ENCODE measurements around the gene SHOX.

DNA sequence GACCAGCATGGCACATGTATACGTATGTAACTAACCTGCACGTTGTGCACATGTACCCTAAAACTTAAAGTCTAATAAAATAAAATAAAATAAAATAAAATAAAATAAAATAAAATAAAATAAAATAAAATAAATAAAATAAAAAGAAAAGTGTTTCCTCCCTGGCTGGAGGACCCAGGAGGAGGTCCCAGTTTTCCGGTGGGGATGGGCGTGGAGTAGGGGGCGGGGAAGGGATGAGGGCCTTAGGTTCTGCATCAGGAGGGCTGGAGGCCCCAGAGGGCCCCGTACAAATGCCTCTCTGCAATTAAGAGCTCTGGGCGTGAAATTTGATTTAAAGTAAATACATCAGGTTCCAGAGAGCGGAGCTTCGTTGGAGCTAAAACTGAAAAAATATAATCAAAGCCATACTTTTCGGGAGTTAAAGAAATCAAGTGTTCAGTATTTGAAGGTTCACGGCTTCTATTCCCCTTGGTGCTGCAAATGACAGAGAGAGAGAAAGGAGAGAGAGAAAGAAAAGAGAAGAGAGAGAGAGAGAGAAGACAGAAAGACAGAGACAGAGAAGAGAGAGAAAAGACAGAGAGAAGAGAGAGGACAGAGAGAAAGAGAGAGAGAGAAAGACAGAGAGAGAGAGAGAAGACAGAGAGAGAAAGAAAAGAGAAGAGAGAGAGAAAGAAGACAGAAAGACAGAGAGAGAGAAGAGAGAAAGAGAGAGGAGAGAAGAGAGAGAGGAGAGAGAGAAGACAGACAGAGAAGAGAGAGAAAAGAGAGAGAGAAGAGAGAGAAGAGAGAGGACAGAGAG lies 8.7 kb upstream of the SHOX start:
- TF ChIP-seq CTCF (IDR thresholded peaks at IDR 0.05) = no peak
- no peak for TF ChIP-seq ZFX (IDR thresholded peaks at IDR 0.05; ENCODE audit: borderline replicate concordance)
